ENCODE data around the gene ITGAD.

The ITGAD gene

DNA sequence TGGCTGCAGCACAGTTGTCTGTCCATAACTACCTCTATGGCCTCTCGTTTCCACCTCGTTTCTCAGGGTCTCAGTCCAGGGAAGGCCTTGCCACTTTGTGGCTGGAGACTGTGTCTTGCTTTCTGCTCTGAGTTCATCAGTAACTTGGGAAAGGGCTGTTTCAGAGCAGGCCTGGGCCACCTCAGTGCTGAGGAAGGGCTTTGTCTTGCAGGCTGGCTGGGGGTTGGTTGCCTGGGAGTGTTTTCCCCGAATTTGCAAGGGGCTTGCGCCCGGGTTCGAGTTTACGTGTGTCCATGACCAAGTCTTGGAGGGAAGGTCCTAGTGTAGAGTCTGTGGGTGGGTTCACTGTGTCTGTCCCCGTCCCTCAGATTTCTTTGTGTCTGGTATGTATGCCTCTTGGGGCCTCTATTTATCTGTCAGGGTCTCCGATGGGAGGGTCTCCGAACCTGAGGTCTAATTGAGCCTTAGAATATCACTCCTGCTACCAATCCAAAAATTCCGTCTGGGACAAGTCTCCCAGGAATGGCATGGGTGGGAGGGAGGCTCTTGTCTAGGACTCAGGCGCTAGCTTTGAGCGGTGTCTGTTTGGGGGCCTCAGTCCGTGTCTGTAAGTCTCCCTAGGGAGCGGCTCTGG is 78.2 kb downstream of the ITGAD start:
- Mint-ChIP-seq H3K27me3 (peaks cover 62% of the 10 kb centered on the region), H3K27ac (no peak overlapping the region), H3K4me1 (peaks cover 32% of the 10 kb centered on the region), H3K9me3 (no peaks in the 10 kb centered on the region), H3K4me3 (no peak overlapping the region), H3K36me3 (peaks cover 10% of the 10 kb centered on the region)
- DNase-seq: no peak
- CTCF ChIA-PET: interaction anchor here (0.9 to 2.6 kb wide), 2 partner anchors 11 to 387 kb away, joined by 4 to 13 read pairs; partner anchors contain the start of gene ARMC5

DNA sequence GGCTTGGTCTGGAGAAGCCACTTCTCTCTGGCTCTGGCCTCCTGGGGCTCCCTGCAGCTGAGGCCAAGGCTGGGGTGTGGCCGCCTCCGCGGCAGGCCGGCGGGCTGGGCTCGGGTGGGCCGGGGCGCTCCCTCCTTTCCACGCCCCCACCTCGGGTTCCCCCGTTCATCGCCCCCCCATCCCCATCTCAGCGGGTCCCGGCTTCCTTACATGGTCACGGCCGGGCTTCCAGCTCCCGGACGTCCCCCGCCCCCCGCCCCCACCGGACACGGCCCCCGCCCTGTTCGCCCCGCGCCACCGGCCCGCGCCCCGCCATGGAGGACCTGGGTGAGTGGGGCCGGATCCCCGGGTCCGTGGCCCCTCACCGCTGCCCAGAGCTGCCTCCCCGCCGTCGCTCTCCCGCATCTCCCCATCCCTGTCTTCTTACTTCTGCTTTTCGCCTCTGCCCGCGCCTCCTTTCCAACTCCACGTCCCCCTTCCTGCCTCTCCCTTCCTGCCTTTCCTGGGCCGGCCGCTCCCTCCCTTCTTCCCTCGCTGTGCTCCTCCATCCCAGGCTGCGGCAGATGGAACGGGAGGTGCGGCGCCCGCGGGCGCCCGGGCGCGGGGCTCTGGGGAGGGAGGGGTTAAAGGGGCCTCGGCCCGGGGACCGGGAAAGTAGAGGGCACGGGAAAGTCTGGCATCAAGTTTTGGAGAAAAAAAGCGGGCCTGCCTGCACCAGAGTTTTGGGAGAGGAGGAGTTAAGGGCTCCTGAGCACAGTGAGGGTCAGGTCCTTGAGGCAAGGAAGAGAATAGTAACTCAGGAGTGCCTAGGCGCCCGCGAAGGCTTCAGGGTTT is 79.0 kb downstream of the ITGAD start, which contains the start of gene TGFB1I1:
Gene TGFB1I1, plus strand, starts transcription at position 278 of the 834 bp plus-strand sequence. Its CDS starts 37 bp downstream, at position 315.
- Mint-ChIP-seq H3K4me3 (peak within 1 kb of the TSS; percentile 60), H3K9me3 (no peaks in the 10 kb centered on the region), H3K27ac (no peak within 1 kb of the TSS), H3K27me3 (peaks cover 69% of the 10 kb centered on the region), H3K4me1 (peaks cover 33% of the 10 kb centered on the region), H3K36me3 (peaks cover 5% of the 10 kb centered on the region)
- DNase-seq: peak; percentile 24
- CTCF ChIA-PET: no interaction called here

DNA sequence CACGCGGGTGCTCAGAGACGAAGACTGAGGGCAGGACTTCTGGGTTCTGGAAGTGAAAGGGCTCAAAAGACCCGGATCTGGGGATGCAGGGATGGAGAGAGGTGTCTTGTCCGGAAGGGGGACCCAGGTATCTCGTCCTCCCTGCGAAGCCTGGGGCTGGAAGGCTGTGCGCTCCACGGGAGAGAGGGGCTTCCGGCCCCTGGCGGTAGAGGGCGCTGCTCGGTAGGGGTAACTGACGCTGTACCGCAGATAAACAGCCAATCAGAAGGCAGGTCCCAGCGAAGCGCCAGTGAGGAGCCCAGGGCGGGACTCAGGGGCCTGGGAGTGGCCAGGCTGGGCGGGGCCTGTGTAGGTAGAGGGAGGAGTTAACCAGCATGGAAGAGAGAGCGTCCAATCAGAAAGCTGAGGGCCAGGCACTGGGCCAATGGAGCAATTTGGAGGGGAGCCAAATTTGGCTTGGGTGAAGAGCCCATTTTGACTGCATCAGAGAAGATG is 79.6 kb downstream of the ITGAD start:
- Mint-ChIP-seq H3K27ac (no peak overlapping the region), H3K9me3 (no peaks in the 10 kb centered on the region), H3K27me3 (peaks cover 76% of the 10 kb centered on the region), H3K36me3 (peaks cover 2% of the 10 kb centered on the region), H3K4me1 (peaks cover 31% of the 10 kb centered on the region), H3K4me3 (peak overlapping the region; percentile 60)
- DNase-seq: peak; percentile 56
- CTCF ChIA-PET: no interaction called here

DNA sequence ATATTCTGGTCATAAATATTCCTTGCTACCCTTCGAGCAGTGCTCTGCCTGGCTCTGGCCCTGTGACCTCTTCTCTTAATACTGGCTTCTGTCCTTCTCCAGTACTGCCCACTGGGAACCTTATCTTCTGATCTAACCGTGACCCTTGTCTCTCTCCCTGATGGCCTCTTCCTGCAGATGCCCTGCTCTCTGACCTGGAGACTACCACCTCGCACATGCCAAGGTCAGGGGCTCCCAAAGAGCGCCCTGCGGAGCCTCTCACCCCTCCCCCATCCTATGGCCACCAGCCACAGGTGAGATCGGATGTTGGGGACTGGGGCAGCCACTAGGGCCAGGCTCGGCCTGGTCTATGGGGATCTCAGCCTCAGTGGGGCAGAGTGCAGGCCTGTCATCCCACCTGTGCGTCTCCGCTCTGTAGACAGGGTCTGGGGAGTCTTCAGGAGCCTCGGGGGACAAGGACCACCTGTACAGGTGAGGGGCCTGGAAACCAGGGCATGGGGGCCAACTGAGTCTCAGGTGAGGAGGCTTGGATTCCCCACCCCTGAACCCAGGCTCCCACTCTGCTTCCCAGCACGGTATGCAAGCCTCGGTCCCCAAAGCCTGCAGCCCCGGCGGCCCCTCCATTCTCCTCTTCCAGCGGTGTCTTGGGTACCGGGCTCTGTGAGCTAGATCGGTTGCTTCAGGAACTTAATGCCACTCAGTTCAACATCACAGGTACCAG is 80.3 kb downstream of the ITGAD start:
- no peak overlapping the region for H3K4me3 Mint-ChIP-seq
- DNase-seq: no peak
- H3K36me3 Mint-ChIP-seq: peaks cover 2% of the 10 kb centered on the region
- H3K27ac Mint-ChIP-seq: no peak overlapping the region
- H3K27me3 Mint-ChIP-seq: peaks cover 82% of the 10 kb centered on the region
- H3K9me3 Mint-ChIP-seq: no peaks in the 10 kb centered on the region
- CTCF ChIA-PET: interaction anchor here (2.3 kb wide), 1 partner anchor 395 kb away, joined by 6 read pairs; no protein-coding TSS in a partner anchor
- peaks cover 35% of the 10 kb centered on the region for H3K4me1 Mint-ChIP-seq

DNA sequence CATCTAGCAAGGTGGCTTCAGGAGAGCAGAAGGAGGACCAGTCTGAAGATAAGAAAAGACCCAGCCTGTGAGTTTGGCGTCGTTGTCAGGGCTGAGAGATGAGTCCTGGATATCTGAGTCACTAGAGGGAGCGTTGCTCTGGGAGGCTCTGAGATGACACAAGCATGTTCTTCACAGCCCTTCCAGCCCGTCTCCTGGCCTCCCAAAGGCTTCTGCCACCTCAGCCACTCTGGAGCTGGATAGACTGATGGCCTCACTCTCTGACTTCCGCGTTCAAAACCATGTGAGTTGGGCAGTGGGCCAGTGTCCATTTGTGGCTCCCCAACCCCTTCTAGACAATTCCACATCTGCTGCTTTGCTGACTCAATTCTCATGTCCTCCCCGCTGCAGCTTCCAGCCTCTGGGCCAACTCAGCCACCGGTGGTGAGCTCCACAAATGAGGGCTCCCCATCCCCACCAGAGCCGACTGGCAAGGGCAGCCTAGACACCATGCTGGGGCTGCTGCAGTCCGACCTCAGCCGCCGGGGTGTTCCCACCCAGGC is 81.1 kb downstream of the ITGAD start:
- H3K4me1 Mint-ChIP-seq: peaks cover 35% of the 10 kb centered on the region
- peaks cover 2% of the 10 kb centered on the region for H3K36me3 Mint-ChIP-seq
- CTCF ChIA-PET: interaction anchor here (2.3 to 3.2 kb wide), 2 partner anchors 13 to 394 kb away, joined by 6 to 19 read pairs; no protein-coding TSS in a partner anchor
- H3K4me3 Mint-ChIP-seq: no peak overlapping the region
- DNase-seq: no peak
- no peak overlapping the region for H3K27ac Mint-ChIP-seq
- no peaks in the 10 kb centered on the region for H3K9me3 Mint-ChIP-seq
- peaks cover 91% of the 10 kb centered on the region for H3K27me3 Mint-ChIP-seq

DNA sequence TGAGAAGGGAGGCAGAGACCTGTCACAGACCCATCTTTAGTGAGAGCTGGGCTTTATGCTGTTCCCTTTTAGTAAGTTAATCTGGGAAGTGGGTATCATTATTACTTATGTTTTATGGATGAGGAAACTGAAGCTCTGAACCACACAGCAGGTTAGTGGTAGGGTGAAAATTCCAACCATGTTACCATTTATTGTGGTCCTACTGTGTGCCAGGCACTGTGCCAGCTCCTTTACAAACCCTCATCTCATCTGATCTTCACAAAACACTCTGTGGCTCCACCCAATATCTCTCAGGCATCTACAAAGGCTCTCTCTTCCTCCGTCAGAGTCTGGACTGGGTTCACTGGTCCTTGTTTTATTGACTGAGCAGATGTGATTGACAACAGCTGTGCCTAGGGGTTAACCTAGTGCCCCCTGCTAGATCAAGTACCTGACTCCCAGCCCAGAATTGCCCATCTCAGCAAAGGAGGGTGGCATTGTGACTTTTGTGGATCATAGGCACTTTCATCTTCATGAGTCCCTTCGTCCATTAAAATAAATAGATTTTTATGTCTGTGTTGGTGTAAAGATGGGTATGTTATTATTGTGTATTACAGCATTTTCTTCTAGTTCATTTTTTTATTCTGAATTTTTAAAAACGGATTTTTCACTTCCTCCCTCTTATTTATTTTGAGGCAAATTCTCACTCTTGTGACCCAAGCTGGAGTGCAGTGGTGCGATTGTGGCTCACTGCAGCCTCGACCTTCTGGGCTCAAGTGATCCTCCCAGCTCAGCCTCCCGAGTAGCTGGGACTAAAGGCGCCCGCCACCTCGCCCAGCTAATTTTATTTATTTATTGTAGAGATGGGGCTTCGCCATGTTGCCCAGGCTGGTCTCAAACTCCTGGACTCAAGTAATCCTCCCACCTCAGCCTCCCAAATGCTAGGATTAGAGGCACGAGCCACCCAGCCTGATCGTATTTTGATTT is 81.9 kb downstream of the ITGAD start:
- Mint-ChIP-seq H3K27me3 (peaks cover 99% of the 10 kb centered on the region), H3K36me3 (peaks cover 2% of the 10 kb centered on the region), H3K9me3 (no peaks in the 10 kb centered on the region), H3K27ac (no peak overlapping the region), H3K4me3 (no peak overlapping the region), H3K4me1 (peaks cover 35% of the 10 kb centered on the region)
- CTCF ChIA-PET: interaction anchor here (2.3 to 3.2 kb wide), 2 partner anchors 14 to 393 kb away, joined by 6 to 19 read pairs; no protein-coding TSS in a partner anchor
- DNase-seq: no peak

DNA sequence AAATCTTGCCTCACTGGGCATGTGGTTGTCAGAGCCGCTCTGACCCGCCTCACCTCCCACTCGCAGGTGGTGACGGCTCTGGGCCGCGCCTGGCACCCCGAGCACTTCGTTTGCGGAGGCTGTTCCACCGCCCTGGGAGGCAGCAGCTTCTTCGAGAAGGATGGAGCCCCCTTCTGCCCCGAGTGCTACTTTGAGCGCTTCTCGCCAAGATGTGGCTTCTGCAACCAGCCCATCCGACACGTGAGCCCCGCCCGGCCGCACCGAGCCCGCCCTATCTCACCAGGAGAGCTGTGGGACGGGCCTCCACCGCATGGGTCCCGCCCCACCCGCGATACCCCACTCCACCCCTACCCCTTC is 82.8 kb downstream of the ITGAD start:
- CTCF ChIA-PET: interaction anchor here (2.3 to 3.2 kb wide), 2 partner anchors 15 to 392 kb away, joined by 6 to 19 read pairs; no protein-coding TSS in a partner anchor
- no peaks in the 10 kb centered on the region for H3K9me3 Mint-ChIP-seq
- no peak overlapping the region for H3K27ac Mint-ChIP-seq

More for the DNA sequence above, 82.8 kb downstream of the ITGAD start:
- Mint-ChIP-seq H3K36me3 (peaks cover 2% of the 10 kb centered on the region), H3K4me1 (peaks cover 35% of the 10 kb centered on the region), H3K27me3 (peaks cover 95% of the 10 kb centered on the region), H3K4me3 (peak overlapping the region; percentile 82)
- DNase-seq: peak; percentile 38

Measured in activated naive CD4-positive, alpha-beta T cell treated with anti-CD3 and anti-CD28 coated beads, Interleukin-2, amount 10 ng/mL, durations not matched to agents 7 days and 5 days (primary cell).